GM18517 (cell line): ENCODE results near the gene HOMER2.
"Not testable (repeated sequence)": the region's sequence is repeated elsewhere in the genome, so short reads cannot be mapped to it uniquely, and the experiment has no call there.

Experiments used
- ATAC-seq: cut with Tn5 transposase; IDR thresholded peaks from one replicate; pipeline ENCODE4 v1.9.1; 2021; ENCODE audit warnings: mild to moderate bottlenecking, moderate library complexity; ENCODE audit not compliant: unreplicated experiment

The HOMER2 gene

GRCh38 chr15:82900511-82901060, 51.9 kb downstream of the HOMER2 start:
- no peak for ATAC-seq

GRCh38 chr15:82898961-82899360, 53.6 kb downstream of the HOMER2 start:
- ATAC-seq: no peak

GRCh38 chr15:82895983-82896382, 56.5 kb downstream of the HOMER2 start:
- ATAC-seq: no peak

GRCh38 chr15:82894971-82895520, 57.5 kb downstream of the HOMER2 start:
- ATAC-seq: no peak

GRCh38 chr15:82893473-82893872, 59.0 kb downstream of the HOMER2 start:
- ATAC-seq: not testable (repeated sequence)

- no peak for ATAC-seq
Measured at GRCh38 chr15:82892573-82892972, 59.9 kb downstream of the HOMER2 start.

- no peak for ATAC-seq
Measured at GRCh38 chr15:82890995-82891390, 61.5 kb downstream of the HOMER2 start.

GRCh38 chr15:82890338-82890994, 62.1 kb downstream of the HOMER2 start:
- no peak for ATAC-seq

- no peak for ATAC-seq
Measured at GRCh38 chr15:82882273-82882928, 70.1 kb downstream of the HOMER2 start.

- ATAC-seq: no peak
Measured at GRCh38 chr15:82881747-82882146, 70.8 kb downstream of the HOMER2 start.

GRCh38 chr15:82880704-82881103, 71.8 kb downstream of the HOMER2 start:
- ATAC-seq: no peak

- ATAC-seq: no peak
Measured at GRCh38 chr15:82878325-82878724, 74.2 kb downstream of the HOMER2 start.

GRCh38 chr15:82877825-82878224, 74.7 kb downstream of the HOMER2 start:
- no peak for ATAC-seq

- ATAC-seq: no peak
Measured at GRCh38 chr15:82875411-82876003, 77.0 kb downstream of the HOMER2 start.

GRCh38 chr15:82874961-82875360, 77.6 kb downstream of the HOMER2 start:
- no peak for ATAC-seq

GRCh38 chr15:82874267-82874666, 78.3 kb downstream of the HOMER2 start:
- no peak for ATAC-seq

GRCh38 chr15:82873000-82873680, 79.4 kb downstream of the HOMER2 start:
- no peak for ATAC-seq

GRCh38 chr15:82871832-82872484, 80.6 kb downstream of the HOMER2 start:
- no peak for ATAC-seq

- no peak for ATAC-seq
Measured at GRCh38 chr15:82871358-82871757, 81.2 kb downstream of the HOMER2 start.

- no peak for ATAC-seq
Measured at GRCh38 chr15:82870727-82871320, 81.7 kb downstream of the HOMER2 start.
